ENCODE results near the gene PPT2. TPM values are rescaled to one million over a fixed set of nuclear protein-coding genes. Genes with fewer than 3 reads are reported as not detected.

Gene PPT2
- total and polyA plus RNA-seq, 2 of the 13 experiments (the other 11 are each of a cell fraction or from before 2014, with no cell fraction given): 39.2 to 61.8 TPM

GRCh38 chr6:32129297-32130088 is 24.4 kb upstream of the PPT2 start (continued):
- TF ChIP-seq, protein P1, sequence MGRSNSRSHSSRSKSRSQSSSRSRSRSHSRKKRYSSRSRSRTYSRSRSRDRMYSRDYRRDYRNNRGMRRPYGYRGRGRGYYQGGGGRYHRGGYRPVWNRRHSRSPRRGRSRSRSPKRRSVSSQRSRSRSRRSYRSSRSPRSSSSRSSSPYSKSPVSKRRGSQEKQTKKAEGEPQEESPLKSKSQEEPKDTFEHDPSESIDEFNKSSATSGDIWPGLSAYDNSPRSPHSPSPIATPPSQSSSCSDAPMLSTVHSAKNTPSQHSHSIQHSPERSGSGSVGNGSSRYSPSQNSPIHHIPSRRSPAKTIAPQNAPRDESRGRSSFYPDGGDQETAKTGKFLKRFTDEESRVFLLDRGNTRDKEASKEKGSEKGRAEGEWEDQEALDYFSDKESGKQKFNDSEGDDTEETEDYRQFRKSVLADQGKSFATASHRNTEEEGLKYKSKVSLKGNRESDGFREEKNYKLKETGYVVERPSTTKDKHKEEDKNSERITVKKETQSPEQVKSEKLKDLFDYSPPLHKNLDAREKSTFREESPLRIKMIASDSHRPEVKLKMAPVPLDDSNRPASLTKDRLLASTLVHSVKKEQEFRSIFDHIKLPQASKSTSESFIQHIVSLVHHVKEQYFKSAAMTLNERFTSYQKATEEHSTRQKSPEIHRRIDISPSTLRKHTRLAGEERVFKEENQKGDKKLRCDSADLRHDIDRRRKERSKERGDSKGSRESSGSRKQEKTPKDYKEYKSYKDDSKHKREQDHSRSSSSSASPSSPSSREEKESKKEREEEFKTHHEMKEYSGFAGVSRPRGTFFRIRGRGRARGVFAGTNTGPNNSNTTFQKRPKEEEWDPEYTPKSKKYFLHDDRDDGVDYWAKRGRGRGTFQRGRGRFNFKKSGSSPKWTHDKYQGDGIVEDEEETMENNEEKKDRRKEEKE (IDR thresholded peaks at IDR 0.05): no peak
- no peak for TF ChIP-seq IRX3 (CRISPR knock-in tag; IDR thresholded peaks at IDR 0.05; ENCODE audit: borderline replicate concordance, low read depth)
- TF ChIP-seq ZNF839 (CRISPR knock-in tag; IDR thresholded peaks at IDR 0.05; ENCODE audit: borderline replicate concordance): no peak
- no peak for TF ChIP-seq TAF1 (CRISPR knock-in tag; IDR thresholded peaks at IDR 0.05)
- no peak for TF ChIP-seq NFATC3 (CRISPR knock-in tag; IDR thresholded peaks at IDR 0.05)
- no peak for TF ChIP-seq DZIP1 (CRISPR knock-in tag; IDR thresholded peaks at IDR 0.05)
- TF ChIP-seq, protein P2, sequence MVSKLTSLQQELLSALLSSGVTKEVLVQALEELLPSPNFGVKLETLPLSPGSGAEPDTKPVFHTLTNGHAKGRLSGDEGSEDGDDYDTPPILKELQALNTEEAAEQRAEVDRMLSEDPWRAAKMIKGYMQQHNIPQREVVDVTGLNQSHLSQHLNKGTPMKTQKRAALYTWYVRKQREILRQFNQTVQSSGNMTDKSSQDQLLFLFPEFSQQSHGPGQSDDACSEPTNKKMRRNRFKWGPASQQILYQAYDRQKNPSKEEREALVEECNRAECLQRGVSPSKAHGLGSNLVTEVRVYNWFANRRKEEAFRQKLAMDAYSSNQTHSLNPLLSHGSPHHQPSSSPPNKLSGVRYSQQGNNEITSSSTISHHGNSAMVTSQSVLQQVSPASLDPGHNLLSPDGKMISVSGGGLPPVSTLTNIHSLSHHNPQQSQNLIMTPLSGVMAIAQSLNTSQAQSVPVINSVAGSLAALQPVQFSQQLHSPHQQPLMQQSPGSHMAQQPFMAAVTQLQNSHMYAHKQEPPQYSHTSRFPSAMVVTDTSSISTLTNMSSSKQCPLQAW (CRISPR knock-in tag; IDR thresholded peaks at IDR 0.05): no peak
- 0 out of 2 replicates have a peak, but pooled peaks have one; percentile 8 for TF ChIP-seq CSRNP1 (CRISPR knock-in tag; IDR thresholded peaks at IDR 0.05)
- 0 out of 2 replicates have a peak, but pooled peaks have one; percentile 34 for TF ChIP-seq ZNF317 (CRISPR knock-in tag; IDR thresholded peaks at IDR 0.05)
- no peak for TF ChIP-seq STAT6 (CRISPR knock-in tag; IDR thresholded peaks at IDR 0.05; ENCODE audit: borderline replicate concordance)
- no peak for TF ChIP-seq ZNF776 (CRISPR knock-in tag; IDR thresholded peaks at IDR 0.05)
- TF ChIP-seq JARID2 (CRISPR knock-in tag; IDR thresholded peaks at IDR 0.05; ENCODE audit: insufficient replicate concordance): no peak
- TF ChIP-seq RBM39 (IDR thresholded peaks at IDR 0.05; ENCODE audit: low read depth, low read length, poor library complexity, severe bottlenecking): no peak
- no peak for TF ChIP-seq ZKSCAN1 (IDR thresholded peaks at IDR 0.05; ENCODE audit: low read length)
- TF ChIP-seq MIER2 (CRISPR knock-in tag; IDR thresholded peaks at IDR 0.05): 0 out of 2 replicates have a peak, but pooled peaks have one; percentile 9
- no peak for TF ChIP-seq ZNF576 (CRISPR knock-in tag; IDR thresholded peaks at IDR 0.05)
